ENCODE data around the gene DGKI. TPM values are rescaled to one million over a fixed set of nuclear protein-coding genes. Genes with fewer than 3 reads are reported as not detected.

DGKI gene
- total RNA-seq, 1 experiment from 2014 or later, result 0.41 TPM

- Histone ChIP-seq H3K9me3 (ENCODE audit: insufficient read depth, low read depth) (no peaks in the 10 kb centered on the region), H3F3A (ENCODE audit: insufficient read depth, low read depth) (no peaks in the 10 kb centered on the region), H3K9me2 (ENCODE audit: insufficient read depth) (no peaks in the 10 kb centered on the region), H3K27ac (no peak overlapping the region), H3K27me3 (ENCODE audit: insufficient read depth, low read depth) (peaks cover 76% of the 10 kb centered on the region), H4K20me1 (ENCODE audit: insufficient read depth) (no peaks in the 10 kb centered on the region), H3K4me2 (no peak overlapping the region), H2AFZ (no peak overlapping the region), H3K4me1 (replicated peaks; ENCODE audit: insufficient read depth) (no peaks in the 10 kb centered on the region), H3K36me3 (ENCODE audit: low read depth) (no peaks in the 10 kb centered on the region), H3K4me3 (no peak overlapping the region), H3K79me2 (ENCODE audit: low read depth) (no peaks in the 10 kb centered on the region)
- BruUV-seq (replicated peaks), result no TSS peak
- ChIA-PET CTCF (no interaction called here), POLR2A (ENCODE audit: unreplicated experiment) (no interaction called here)
- DNase-seq, result no peak
- no peak for TF ChIP-seq CTCF (conservative IDR thresholded peaks at IDR 0.05)
- TF ChIP-seq EZH2 (IDR thresholded peaks at IDR 0.05; ENCODE audit: low read depth), result no peak
- intact Hi-C loops (cut with micrococcal nuclease; ENCODE audit: unreplicated experiment), result no loop called here
These were observed 157.0 kb downstream of the DGKI start for GRCh38 chr7:137689761-137690160.

- Histone ChIP-seq H3K27me3 (ENCODE audit: insufficient read depth, low read depth) (peaks cover 65% of the 10 kb centered on the region), H3K9me2 (ENCODE audit: insufficient read depth) (no peaks in the 10 kb centered on the region), H3K79me2 (ENCODE audit: low read depth) (no peaks in the 10 kb centered on the region), H3K4me3 (no peak overlapping the region), H3K9me3 (ENCODE audit: insufficient read depth, low read depth) (no peaks in the 10 kb centered on the region), H4K20me1 (ENCODE audit: insufficient read depth) (no peaks in the 10 kb centered on the region), H3K4me1 (replicated peaks; ENCODE audit: insufficient read depth) (no peaks in the 10 kb centered on the region), H2AFZ (no peak overlapping the region), H3K27ac (no peak overlapping the region), H3F3A (ENCODE audit: insufficient read depth, low read depth) (no peaks in the 10 kb centered on the region), H3K4me2 (no peak overlapping the region), H3K36me3 (ENCODE audit: low read depth) (no peaks in the 10 kb centered on the region)
- intact Hi-C loops (cut with micrococcal nuclease; ENCODE audit: unreplicated experiment), result no loop called here
- CTCF ChIA-PET, result no interaction called here
- TF ChIP-seq EZH2 (IDR thresholded peaks at IDR 0.05; ENCODE audit: low read depth) (no peak), CTCF (conservative IDR thresholded peaks at IDR 0.05) (no peak)
- POLR2A ChIA-PET (ENCODE audit: unreplicated experiment), result interaction anchor here (0.7 kb wide), 1 partner anchor 183 kb away, joined by 3 read pairs; no protein-coding TSS in a partner anchor
- no peak for DNase-seq
- no TSS peak for BruUV-seq (replicated peaks)
These were observed 159.1 kb downstream of the DGKI start for GRCh38 chr7:137687556-137688265.

- Histone ChIP-seq H3F3A (ENCODE audit: insufficient read depth, low read depth) (no peaks in the 10 kb centered on the region), H2AFZ (no peak overlapping the region), H3K4me2 (no peak overlapping the region), H3K36me3 (ENCODE audit: low read depth) (no peaks in the 10 kb centered on the region), H4K20me1 (ENCODE audit: insufficient read depth) (no peaks in the 10 kb centered on the region), H3K9me3 (ENCODE audit: insufficient read depth, low read depth) (no peaks in the 10 kb centered on the region), H3K79me2 (ENCODE audit: low read depth) (no peaks in the 10 kb centered on the region), H3K27me3 (ENCODE audit: insufficient read depth, low read depth) (peaks cover 53% of the 10 kb centered on the region), H3K9me2 (ENCODE audit: insufficient read depth) (no peaks in the 10 kb centered on the region), H3K27ac (no peak overlapping the region), H3K4me1 (replicated peaks; ENCODE audit: insufficient read depth) (no peaks in the 10 kb centered on the region), H3K4me3 (no peak overlapping the region)
- intact Hi-C loops (cut with micrococcal nuclease; ENCODE audit: unreplicated experiment), result no loop called here
- BruUV-seq (replicated peaks), result no TSS peak
- TF ChIP-seq CTCF (conservative IDR thresholded peaks at IDR 0.05) (no peak), EZH2 (IDR thresholded peaks at IDR 0.05; ENCODE audit: low read depth) (no peak)
- ChIA-PET POLR2A (ENCODE audit: unreplicated experiment) (no interaction called here), CTCF (no interaction called here)
- no peak for DNase-seq
These were observed 161.2 kb downstream of the DGKI start for GRCh38 chr7:137685433-137686164.
